Measurements from ENCODE around the gene C21orf91.

DNA sequence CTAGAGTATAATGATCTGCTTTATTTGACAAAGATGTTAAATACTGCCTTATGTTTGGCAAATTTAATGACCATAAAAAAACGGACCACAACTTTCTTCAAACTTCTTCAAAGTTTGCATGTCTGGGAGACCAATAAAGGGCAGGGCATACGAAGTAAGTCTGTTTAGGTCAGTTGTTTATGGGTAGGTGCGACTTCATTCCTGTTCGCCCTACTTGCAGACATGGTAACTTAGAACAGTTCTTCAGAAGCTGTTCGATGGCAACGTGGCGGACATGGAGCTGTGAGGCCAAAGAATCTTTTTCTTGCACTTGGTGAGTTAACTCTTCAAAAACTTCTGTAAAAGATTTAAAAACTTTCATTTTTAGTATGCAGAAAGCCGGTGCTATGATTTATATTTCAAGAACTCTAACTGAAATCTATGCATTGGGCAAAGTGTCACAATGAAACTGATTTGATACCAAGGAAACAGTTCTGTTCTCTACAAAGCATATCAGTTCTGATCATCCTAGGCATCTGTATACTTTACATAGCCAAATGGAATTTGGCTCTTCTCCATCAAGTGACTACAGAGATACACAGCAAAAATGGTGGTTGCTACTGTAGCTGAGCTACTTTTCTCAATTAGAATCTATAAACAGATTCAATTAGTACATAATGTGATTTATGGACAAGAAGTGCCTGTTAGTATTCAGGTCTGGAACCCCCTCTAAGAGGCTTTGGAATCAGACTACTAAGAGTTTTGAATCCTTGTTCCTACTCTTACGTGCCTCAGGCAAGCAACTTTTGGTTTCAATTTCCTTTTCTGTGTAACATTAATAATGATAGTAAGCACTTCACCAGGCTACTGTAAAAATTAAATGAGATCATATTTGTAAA lies 25.7 kb downstream of the C21orf91 start:
- TF ChIP-seq EZH2 (IDR thresholded peaks at IDR 0.05) (no peak), POLR2AphosphoS5 (IDR thresholded peaks at IDR 0.05; ENCODE audit: borderline replicate concordance, low read depth, low read length) (peak; percentile 51; the same call in 1 of the 2 replicates)
